IMR-90 (cell line): ENCODE data around the gene SLC2A1. TPM values are rescaled to one million over a fixed set of nuclear protein-coding genes. Genes with fewer than 3 reads are reported as not detected.

ENCODE experiments used
- ATAC-seq: fragments of 200-7000 bp; cut with Tn5 transposase; 2 replicates; pipeline ENCODE4 v1.9.1; 2020; ENCODE audit warnings: low read depth, mild to moderate bottlenecking, moderate library complexity
- BruUV-seq: library from RNA; stranded (reverse); fragments of 400-500 nt; replicated peaks from 2 replicates; lab custom pipeline; 2021; lab: Mats Ljungman, UMichigan
- CTCF ChIA-PET: fragments of 300-600 bp; formaldehyde crosslinking; extraction: SDS; loops from one replicate; lab custom pipeline; 2021; ENCODE audit warnings: antibody characterized with exemption; lab: Yijun Ruan, JAX
- POLR2A ChIA-PET: fragments of 300-600 bp; sonication (Branson Sonifier 250); formaldehyde crosslinking; loops from one replicate; lab custom pipeline; 2022; ENCODE audit warnings: antibody characterized with exemption; ENCODE audit not compliant: unreplicated experiment; lab: Charles Lee
- DNase-seq: peaks from one replicate; pipeline ENCODE4 v3.0.0; 2013
- H2AFZ ChIP-seq: replicated peaks from 2 replicates; pipeline ENCODE3; 2013; ENCODE audit warnings: low read length, mild to moderate bottlenecking; ENCODE audit not compliant: poor library complexity
- H2AK5ac ChIP-seq: 2 replicates; pipeline ENCODE4 v1.6.1; 2013; ENCODE audit warnings: low read depth, low read length, inconsistent platforms
- H2AK9ac ChIP-seq: replicated peaks from 2 replicates; pipeline ENCODE3; 2013; ENCODE audit warnings: mild to moderate bottlenecking, low read depth, low read length, moderate library complexity; ENCODE audit not compliant: poor library complexity
- H2BK120ac ChIP-seq: 2 replicates; pipeline ENCODE4 v1.6.1; 2013; ENCODE audit warnings: low read depth, low read length, inconsistent platforms
- H2BK15ac ChIP-seq: 3 replicates; pipeline ENCODE4 v1.6.1; 2013; ENCODE audit warnings: low read depth, low read length, inconsistent platforms
- H2BK20ac ChIP-seq: 2 replicates; pipeline ENCODE4 v1.6.1; 2013; ENCODE audit warnings: low read depth, mild to moderate bottlenecking, inconsistent platforms, low read length, moderate library complexity
- H2BK5ac ChIP-seq: 2 replicates; pipeline ENCODE4 v1.6.1; 2013; ENCODE audit warnings: mild to moderate bottlenecking, low read depth, low read length, inconsistent platforms; ENCODE audit not compliant: poor library complexity, severe bottlenecking
- H3K14ac ChIP-seq: replicated peaks from 2 replicates; pipeline ENCODE4 v1.6.1; 2013; ENCODE audit warnings: low read depth, low read length, inconsistent platforms
- H3K18ac ChIP-seq: 2 replicates; pipeline ENCODE4 v1.6.1; 2013; ENCODE audit warnings: low read depth, low read length, control low read depth
- H3K23ac ChIP-seq: 2 replicates; pipeline ENCODE4 v1.6.1; 2013; ENCODE audit warnings: low read depth, low read length, inconsistent platforms
- H3K27ac ChIP-seq: 2 replicates; pipeline ENCODE4 v1.5.1; 2013; ENCODE audit warnings: mild to moderate bottlenecking, control low read depth, low read length; ENCODE audit not compliant: insufficient read depth
- H3K27me3 ChIP-seq: 2 replicates; pipeline ENCODE4 v1.6.1; 2013; ENCODE audit warnings: low read length; ENCODE audit not compliant: control insufficient read depth, insufficient read depth
- H3K36me3 ChIP-seq: 2 replicates; pipeline ENCODE4 v1.6.1; 2013; ENCODE audit warnings: low read length, mixed read lengths; ENCODE audit not compliant: control insufficient read depth, insufficient read depth
- H3K4ac ChIP-seq: 2 replicates; pipeline ENCODE4 v1.6.1; 2013; ENCODE audit warnings: low read depth, low read length, inconsistent platforms
- H3K4me1 ChIP-seq: 2 replicates; pipeline ENCODE4 v1.6.1; 2013; ENCODE audit warnings: low read length, mixed read lengths; ENCODE audit not compliant: control insufficient read depth, insufficient read depth
- H3K4me2 ChIP-seq: 2 replicates; pipeline ENCODE4 v1.6.1; 2013; ENCODE audit warnings: low read depth, mild to moderate bottlenecking, control low read depth, low read length, moderate library complexity
- H3K4me3 ChIP-seq: 2 replicates; pipeline ENCODE4 v1.5.1; 2013; ENCODE audit warnings: low read depth, mild to moderate bottlenecking, control low read depth, low read length, moderate library complexity; ENCODE audit not compliant: insufficient read depth
- H3K56ac ChIP-seq: 2 replicates; pipeline ENCODE4 v1.6.1; 2013; ENCODE audit warnings: low read length, inconsistent platforms; ENCODE audit not compliant: insufficient read depth; ENCODE audit errors: extremely low read depth
- H3K79me1 ChIP-seq, 2 experiments: 2 replicates each; pipeline ENCODE4 v1.6.1; 2013; ENCODE audit warnings: low read length in 2 of 2, inconsistent platforms in 1 of 2, low read depth in 1 of 2
- H3K9ac ChIP-seq: 2 replicates; pipeline ENCODE4 v1.6.1; 2013; ENCODE audit warnings: low read depth, low read length, control low read depth
- H3K9me1 ChIP-seq: 2 replicates; pipeline ENCODE4 v1.6.1; 2013; ENCODE audit warnings: low read length, inconsistent platforms; ENCODE audit not compliant: insufficient read depth
- H3K9me3 ChIP-seq: 2 replicates; pipeline ENCODE4 v1.6.1; 2013; ENCODE audit warnings: low read length; ENCODE audit not compliant: control insufficient read depth, insufficient read depth
- H4K20me1 ChIP-seq: 2 replicates; pipeline ENCODE4 v1.6.1; 2013; ENCODE audit warnings: low read length, inconsistent platforms; ENCODE audit not compliant: insufficient read depth
- H4K5ac ChIP-seq: 2 replicates; pipeline ENCODE4 v1.6.1; 2013; ENCODE audit warnings: mild to moderate bottlenecking, low read depth, low read length, control low read depth
- H4K8ac ChIP-seq, 2 experiments: 2 replicates each; pipeline ENCODE4 v1.6.1; 2013; ENCODE audit warnings: low read depth in 2 of 2, low read length in 2 of 2, control low read depth in 1 of 2, inconsistent platforms in 1 of 2
- H4K91ac ChIP-seq: 2 replicates; pipeline ENCODE4 v1.6.1; 2013; ENCODE audit warnings: low read depth, low read length, inconsistent platforms; ENCODE audit not compliant: insufficient read depth
- BHLHE40 ChIP-seq: fragments of 150-350 bp; IDR thresholded peaks from 2 replicates; pipeline ENCODE4 v1.6.1; 2016; ENCODE audit warnings: mild to moderate bottlenecking, low read depth, low read length
- CEBPB ChIP-seq: IDR thresholded peaks from 2 replicates; pipeline ENCODE4 v1.6.1; 2012; ENCODE audit warnings: low read depth, low read length, improper control_type of control experiment
- CHD1 ChIP-seq: IDR thresholded peaks from 2 replicates; pipeline ENCODE4 v1.6.1; 2012; ENCODE audit warnings: low read depth, low read length, improper control_type of control experiment
- FOS ChIP-seq: fragments of 150-350 bp; IDR thresholded peaks from 2 replicates; pipeline ENCODE4 v1.6.1; 2016; ENCODE audit warnings: low read depth, low read length
- MAFK ChIP-seq: IDR thresholded peaks from 2 replicates; pipeline ENCODE4 v1.6.1; 2012; ENCODE audit warnings: low read depth, low read length, improper control_type of control experiment
- MAZ ChIP-seq: IDR thresholded peaks from 2 replicates; pipeline ENCODE4 v1.6.1; 2012; ENCODE audit warnings: low read depth, mild to moderate bottlenecking, low read length, improper control_type of control experiment, moderate library complexity, borderline replicate concordance
- MXI1 ChIP-seq: IDR thresholded peaks from 2 replicates; pipeline ENCODE4 v1.6.1; 2012; ENCODE audit warnings: low read depth, mild to moderate bottlenecking, low read length, moderate library complexity, borderline replicate concordance
- NFE2L2 ChIP-seq: fragments of 150-350 bp; IDR thresholded peaks from 2 replicates; pipeline ENCODE4 v1.6.1; 2016; ENCODE audit warnings: low read depth, mild to moderate bottlenecking, low read length
- POLR2A ChIP-seq: IDR thresholded peaks from 2 replicates; pipeline ENCODE4 v1.6.1; 2012; ENCODE audit warnings: mild to moderate bottlenecking, low read depth, low read length
- RAD21 ChIP-seq: IDR thresholded peaks from 2 replicates; pipeline ENCODE4 v1.6.1; 2012; ENCODE audit warnings: low read length, improper control_type of control experiment
- RCOR1 ChIP-seq: IDR thresholded peaks from 2 replicates; pipeline ENCODE4 v1.6.1; 2012; ENCODE audit warnings: mild to moderate bottlenecking, low read length, improper control_type of control experiment; ENCODE audit not compliant: insufficient replicate concordance
- RFX5 ChIP-seq: IDR thresholded peaks from 2 replicates; pipeline ENCODE4 v1.8.0; 2012; ENCODE audit warnings: low read depth, mild to moderate bottlenecking, low read length, moderate library complexity
- SMC3 ChIP-seq: fragments of 150-350 bp; IDR thresholded peaks from 2 replicates; pipeline ENCODE4 v1.6.1; 2016; ENCODE audit warnings: low read depth, mild to moderate bottlenecking, antibody characterized with exemption, low read length, moderate library complexity
- WGBS, 2 experiments: methylation state at CpG; one replicate each; pipeline versions ENCODE4 v1.1.5 to v1.1.7; 2013; ENCODE audit warnings: missing lambda C conversion rate in 2 of 2; ENCODE audit not compliant: insufficient read length in 1 of 2; ENCODE audit errors: extremely low coverage in 2 of 2; 5-methylcytosine and 5-hydroxymethylcytosine counted together
- dilution Hi-C: fragments of 300-500 bp; cut with HindIII; formaldehyde crosslinking; loops from one replicate; pipeline ENCODE4 v1.14.3; 2018; ENCODE audit warnings: low sequenced_read_pairs; ENCODE audit not compliant: unreplicated experiment
- in situ Hi-C: fragments of 300-500 bp; cut with MboI; formaldehyde crosslinking; loops from 3 replicates; pipeline ENCODE4 v1.14.3; 2019; ENCODE audit warnings: low sequenced_read_pairs, inconsistent platforms, mixed read lengths
- intact Hi-C: fragments of 100-400 bp; cut with micrococcal nuclease; formaldehyde crosslinking; loops from 2 replicates; pipeline ENCODE4 v1.10.0; 2022
- polyA plus RNA-seq, 3 experiments: library from polyadenylated mRNA; depleted of rRNA; stranded (reverse); fragments of >200 nt; gene quantifications; 2 replicates each; pipeline ENCODE4 v1.2.3, GENCODE V29; 2012; ENCODE audit warnings: low replicate concordance in 1 of 3
- total RNA-seq: library from RNA; depleted of rRNA; stranded (reverse); fragments of >200 nt; gene quantifications from 2 replicates; pipeline ENCODE4 v1.2.3, GENCODE V29; 2012
- TF ChIP-seq, protein P1 (sequence below): fragments of 150-350 bp; IDR thresholded peaks from 2 replicates; pipeline ENCODE4 v1.6.1; 2017; ENCODE audit warnings: mild to moderate bottlenecking, antibody characterized with exemption, low read length, low read depth
- TF ChIP-seq, protein P2 (sequence below): fragments of 150-350 bp; IDR thresholded peaks from 2 replicates; pipeline ENCODE4 v1.6.1; 2016; ENCODE audit warnings: low read depth, mild to moderate bottlenecking, low read length, moderate library complexity, borderline replicate concordance
- TF ChIP-seq, protein P3 (sequence below): conservative IDR thresholded peaks from 2 replicates; pipeline ENCODE4 v1.5.1; 2012; ENCODE audit warnings: mild to moderate bottlenecking, low read depth, low read length, improper control_type of control experiment

SLC2A1 gene
- total and polyA plus RNA-seq, 2 of the 4 experiments (the other 2 are of a cell fraction) = 200 to 395 TPM

DNA sequence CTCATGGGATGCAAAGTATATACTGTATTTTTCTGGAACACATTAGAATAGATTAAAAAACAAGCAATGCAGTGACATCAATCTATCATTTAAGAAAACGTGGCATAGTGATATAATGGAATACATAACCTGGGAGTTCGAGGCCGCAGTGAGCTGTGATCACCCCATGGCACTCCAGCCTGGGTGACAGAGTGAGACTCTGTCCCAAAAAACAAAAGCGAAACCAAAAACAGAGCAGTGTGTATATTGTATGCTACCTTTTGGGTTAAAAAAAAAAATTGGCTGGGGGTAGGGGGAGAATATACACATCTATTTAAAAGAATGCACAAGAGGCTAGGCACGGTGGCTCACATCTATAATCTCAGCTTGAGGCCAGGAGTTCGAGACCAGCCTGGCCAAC is 13.5 kb downstream of the SLC2A1 start:
- WGBS, 2 experiments = 92% methylated on average over 2 of the region's 6 CpGs; no CpG with 5 or more reads in 1 of the 2 experiments
- peaks cover 71% of the 10 kb centered on the region for H4K20me1 ChIP-seq
- no peak overlapping the region for H2AK5ac ChIP-seq
- no peak overlapping the region for H4K5ac ChIP-seq
- peak overlapping the region; percentile 99 for H3K4ac ChIP-seq
- peaks cover 76% of the 10 kb centered on the region for H3K4me1 ChIP-seq
- H2BK120ac ChIP-seq = 0 out of 2 replicates have a peak overlapping the region, but pooled peaks have one; percentile 67
- H3K23ac ChIP-seq = peak overlapping the region; percentile 18; the same call in 1 of the 2 replicates
- no peak overlapping the region for H2BK15ac ChIP-seq
- in situ Hi-C loops = no loop called here
- dilution Hi-C loops = no loop called here
- H3K27me3 ChIP-seq = no peaks in the 10 kb centered on the region
- CTCF ChIA-PET = interaction anchor here (0.6 kb wide), 1 partner anchor 180 kb away, joined by 5 read pairs; no protein-coding TSS in a partner anchor
- peak overlapping the region; percentile 98 for H2BK5ac ChIP-seq
- H3K36me3 ChIP-seq = peaks cover 56% of the 10 kb centered on the region
- no peak overlapping the region for H3K9ac ChIP-seq
- H2AFZ ChIP-seq = no peak overlapping the region
- no peak overlapping the region for H3K14ac ChIP-seq
- H3K9me3 ChIP-seq = no peaks in the 10 kb centered on the region
- no peak for TF ChIP-seq RCOR1
- no peak for TF ChIP-seq RFX5
- TF ChIP-seq RAD21 = no peak
- no peak for TF ChIP-seq MAFK
- TF ChIP-seq SMC3 = no peak
- no peak for TF ChIP-seq CEBPB
- TF ChIP-seq, protein P1, sequence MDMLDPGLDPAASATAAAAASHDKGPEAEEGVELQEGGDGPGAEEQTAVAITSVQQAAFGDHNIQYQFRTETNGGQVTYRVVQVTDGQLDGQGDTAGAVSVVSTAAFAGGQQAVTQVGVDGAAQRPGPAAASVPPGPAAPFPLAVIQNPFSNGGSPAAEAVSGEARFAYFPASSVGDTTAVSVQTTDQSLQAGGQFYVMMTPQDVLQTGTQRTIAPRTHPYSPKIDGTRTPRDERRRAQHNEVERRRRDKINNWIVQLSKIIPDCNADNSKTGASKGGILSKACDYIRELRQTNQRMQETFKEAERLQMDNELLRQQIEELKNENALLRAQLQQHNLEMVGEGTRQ = no peak
- TF ChIP-seq POLR2A = no peak
- TF ChIP-seq, protein P2, sequence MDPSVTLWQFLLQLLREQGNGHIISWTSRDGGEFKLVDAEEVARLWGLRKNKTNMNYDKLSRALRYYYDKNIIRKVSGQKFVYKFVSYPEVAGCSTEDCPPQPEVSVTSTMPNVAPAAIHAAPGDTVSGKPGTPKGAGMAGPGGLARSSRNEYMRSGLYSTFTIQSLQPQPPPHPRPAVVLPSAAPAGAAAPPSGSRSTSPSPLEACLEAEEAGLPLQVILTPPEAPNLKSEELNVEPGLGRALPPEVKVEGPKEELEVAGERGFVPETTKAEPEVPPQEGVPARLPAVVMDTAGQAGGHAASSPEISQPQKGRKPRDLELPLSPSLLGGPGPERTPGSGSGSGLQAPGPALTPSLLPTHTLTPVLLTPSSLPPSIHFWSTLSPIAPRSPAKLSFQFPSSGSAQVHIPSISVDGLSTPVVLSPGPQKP = no peak
- no peak for TF ChIP-seq NFE2L2
- TF ChIP-seq MAZ = no peak
- TF ChIP-seq BHLHE40 = no peak
- no peak for TF ChIP-seq CHD1
- no peak for TF ChIP-seq MXI1
- TF ChIP-seq, protein P3, sequence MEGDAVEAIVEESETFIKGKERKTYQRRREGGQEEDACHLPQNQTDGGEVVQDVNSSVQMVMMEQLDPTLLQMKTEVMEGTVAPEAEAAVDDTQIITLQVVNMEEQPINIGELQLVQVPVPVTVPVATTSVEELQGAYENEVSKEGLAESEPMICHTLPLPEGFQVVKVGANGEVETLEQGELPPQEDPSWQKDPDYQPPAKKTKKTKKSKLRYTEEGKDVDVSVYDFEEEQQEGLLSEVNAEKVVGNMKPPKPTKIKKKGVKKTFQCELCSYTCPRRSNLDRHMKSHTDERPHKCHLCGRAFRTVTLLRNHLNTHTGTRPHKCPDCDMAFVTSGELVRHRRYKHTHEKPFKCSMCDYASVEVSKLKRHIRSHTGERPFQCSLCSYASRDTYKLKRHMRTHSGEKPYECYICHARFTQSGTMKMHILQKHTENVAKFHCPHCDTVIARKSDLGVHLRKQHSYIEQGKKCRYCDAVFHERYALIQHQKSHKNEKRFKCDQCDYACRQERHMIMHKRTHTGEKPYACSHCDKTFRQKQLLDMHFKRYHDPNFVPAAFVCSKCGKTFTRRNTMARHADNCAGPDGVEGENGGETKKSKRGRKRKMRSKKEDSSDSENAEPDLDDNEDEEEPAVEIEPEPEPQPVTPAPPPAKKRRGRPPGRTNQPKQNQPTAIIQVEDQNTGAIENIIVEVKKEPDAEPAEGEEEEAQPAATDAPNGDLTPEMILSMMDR = no peak
- TF ChIP-seq FOS = no peak
- no peak overlapping the region for H3K27ac ChIP-seq
- no peak for DNase-seq
- H4K8ac ChIP-seq = peak overlapping the region in 1 of 2 experiments; percentile 20; a peak in 1 of 4 replicates
- no peak overlapping the region; the same call in 1 of the 2 replicates for H4K91ac ChIP-seq
- H3K56ac ChIP-seq = no peak overlapping the region
- H3K9me1 ChIP-seq = peaks cover 55% of the 10 kb centered on the region
- no TSS peak for BruUV-seq
- no peak overlapping the region for H3K18ac ChIP-seq
- peak overlapping the region; percentile 81 for H2AK9ac ChIP-seq
- POLR2A ChIA-PET = no interaction called here
- no peak for ATAC-seq
- no peak overlapping the region for H3K4me3 ChIP-seq
- intact Hi-C loops = no loop called here
- no peak overlapping the region for H3K4me2 ChIP-seq
- peaks cover 15 to 86% of the 10 kb centered on the region in 2 experiments for H3K79me1 ChIP-seq
- no peak overlapping the region for H2BK20ac ChIP-seq
